Panc1 (cell line): Measurements from ENCODE around the gene PGGHG. TPM values are rescaled to one million over a fixed set of nuclear protein-coding genes. Genes with fewer than 3 reads are reported as not detected.

Source experiments
- ATAC-seq: fragments of 200-7000 bp; cut with Tn5 transposase; 2 replicates; pipeline ENCODE4 v1.9.1; 2020; ENCODE audit warnings: mild to moderate bottlenecking, moderate library complexity
- BruUV-seq: library from RNA; stranded (reverse); fragments of 400-500 nt; replicated peaks from 2 replicates; lab custom pipeline; 2021; lab: Mats Ljungman, UMichigan
- CTCF ChIA-PET: fragments of 300-600 bp; sonication (Branson Sonifier 250); formaldehyde crosslinking; loops from one replicate; lab custom pipeline; 2022; ENCODE audit warnings: antibody characterized with exemption; lab: Charles Lee
- POLR2A ChIA-PET: fragments of 300-600 bp; sonication (Branson Sonifier 250); formaldehyde crosslinking; loops from one replicate; lab custom pipeline; 2022; ENCODE audit warnings: antibody characterized with exemption; lab: Charles Lee
- DNase-seq: peaks from one replicate; pipeline ENCODE4 v3.0.0-alpha.2; 2010; ENCODE audit warnings: low read depth, low spot score
- H3K27ac ChIP-seq: 2 replicates; pipeline ENCODE4 v1.5.1; 2011; ENCODE audit warnings: mild to moderate bottlenecking, low read length, inconsistent platforms
- H3K27me3 ChIP-seq: fragments of 200-500 bp; sonication (Bioruptor generic); 2 replicates; pipeline ENCODE4 v1.6.0; 2014; ENCODE audit warnings: low read length, inconsistent platforms; ENCODE audit not compliant: control insufficient read depth, insufficient read depth
- H3K36me3 ChIP-seq: fragments of 200-500 bp; sonication (Bioruptor generic); 2 replicates; pipeline ENCODE4 v1.5.1; 2014; ENCODE audit warnings: inconsistent platforms, mild to moderate bottlenecking, low read length, moderate library complexity; ENCODE audit not compliant: control insufficient read depth, insufficient read depth
- H3K4me1 ChIP-seq: 2 replicates; pipeline ENCODE4 v1.5.1; 2011; ENCODE audit warnings: inconsistent platforms, mild to moderate bottlenecking, low read length, moderate library complexity; ENCODE audit not compliant: control insufficient read depth, insufficient read depth
- H3K4me3 ChIP-seq, 2 experiments: 2 replicates each; pipeline ENCODE4 v1.5.1; 2011 to 2012; ENCODE audit warnings: low read depth in 2 of 2, low read length in 2 of 2, mild to moderate bottlenecking in 2 of 2, inconsistent platforms in 1 of 2, moderate library complexity in 1 of 2
- H3K9me3 ChIP-seq: fragments of 200-500 bp; sonication (Bioruptor generic); 2 replicates; pipeline ENCODE4 v1.5.1; 2014; ENCODE audit warnings: low read depth, mild to moderate bottlenecking, inconsistent platforms, low read length, moderate library complexity; ENCODE audit not compliant: control insufficient read depth, insufficient read depth
- POLR2AphosphoS5 ChIP-seq: IDR thresholded peaks from 2 replicates; pipeline ENCODE4 v1.6.1; 2012; ENCODE audit warnings: mild to moderate bottlenecking, low read depth, low read length, moderate library complexity
- REST ChIP-seq, 2 experiments: IDR thresholded peaks; 2 replicates each; pipeline ENCODE4 v1.6.1; 2011 to 2012; ENCODE audit warnings: low read depth in 2 of 2, control low read depth in 1 of 2, low read length in 1 of 2, mild to moderate bottlenecking in 1 of 2, moderate library complexity in 1 of 2; ENCODE audit not compliant: insufficient read depth in 1 of 2
- SIN3A ChIP-seq: IDR thresholded peaks from 2 replicates; pipeline ENCODE4 v1.6.1; 2012; ENCODE audit warnings: low read depth, mild to moderate bottlenecking, low read length, moderate library complexity, borderline replicate concordance; ENCODE audit not compliant: insufficient read depth
- TCF7L2 ChIP-seq: IDR thresholded peaks from 2 replicates; pipeline ENCODE4 v1.6.1; 2011; ENCODE audit warnings: mild to moderate bottlenecking, low read depth, low read length, inconsistent platforms
- in situ Hi-C: cut with HindIII; loops from 2 replicates; pipeline ENCODE4 v1.10.0; 2016; ENCODE audit warnings: low sequenced_read_pairs, low pct_unique_long_range_greater_than_20kb
- intact Hi-C: fragments of 100-400 bp; cut with micrococcal nuclease; formaldehyde crosslinking; loops from one replicate; pipeline ENCODE4 v1.10.0; 2022; ENCODE audit not compliant: unreplicated experiment
- total RNA-seq: library from RNA; stranded (reverse); gene quantifications from one replicate; pipeline ENCODE4 v1.2.1, GENCODE V29; 2021; ENCODE audit not compliant: unreplicated experiment
- TF ChIP-seq, protein P1 (sequence below): fragments of 450-650 bp; IDR thresholded peaks from 2 replicates; pipeline ENCODE4 v1.5.1; 2017; ENCODE audit warnings: mild to moderate bottlenecking

PGGHG gene
- total RNA-seq, 1 experiment from 2014 or later = 115 TPM

GRCh38 chr11:336659-337198 lies 47.8 kb downstream of the PGGHG start:
- no peaks in the 10 kb centered on the region for H3K27me3 ChIP-seq
- peaks cover 4% of the 10 kb centered on the region; the same call in 1 of the 2 replicates for H3K4me1 ChIP-seq
- in situ Hi-C loops (no loop called here), intact Hi-C loops (no loop called here)
- no peaks in the 10 kb centered on the region for H3K9me3 ChIP-seq
- ChIA-PET CTCF (no interaction called here), POLR2A (no interaction called here)
- BruUV-seq = no TSS peak
- H3K36me3 ChIP-seq = no peaks in the 10 kb centered on the region
- DNase-seq (no peak), ATAC-seq (no peak; the same call in 1 of the 2 replicates)
- peak overlapping the region; percentile 2; the same call in 1 of the 2 replicates for H3K27ac ChIP-seq
- TF ChIP-seq TCF7L2 (peak; percentile 38; the same call in 1 of the 2 replicates), REST (IDR thresholded peaks at IDR 0.05; ENCODE audit: insufficient read depth in 1 of 2, low read depth in 2 of 2, low read length in 1 of 2) (no peak)
- H3K4me3 ChIP-seq = no peak overlapping the region

DNA sequence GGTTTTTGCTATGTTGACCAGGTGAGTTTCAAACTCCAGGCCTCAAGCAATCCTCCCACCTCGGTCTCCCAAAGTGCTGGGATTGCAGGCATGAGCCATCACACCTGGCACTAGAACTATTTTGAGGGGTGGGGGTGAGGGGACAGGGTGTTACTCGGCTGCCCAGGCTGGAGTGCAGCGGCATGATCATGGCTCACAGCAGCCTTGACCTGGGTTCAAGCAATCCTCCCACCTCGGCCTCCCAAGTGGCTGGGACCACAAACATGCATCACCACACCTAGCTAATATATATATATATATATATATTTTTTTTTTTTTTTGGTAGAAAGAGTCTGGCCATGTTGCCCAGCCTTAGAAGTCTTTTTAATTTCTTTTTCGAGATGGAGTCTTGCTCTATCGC lies 48.8 kb downstream of the PGGHG start:
- TF ChIP-seq TCF7L2 = no peak
- TF ChIP-seq REST (IDR thresholded peaks at IDR 0.05; ENCODE audit: insufficient read depth in 1 of 2, low read depth in 2 of 2, low read length in 1 of 2) = no peak
- TF ChIP-seq POLR2AphosphoS5 = no peak
- no peak for TF ChIP-seq SIN3A
- TF ChIP-seq, protein P1, sequence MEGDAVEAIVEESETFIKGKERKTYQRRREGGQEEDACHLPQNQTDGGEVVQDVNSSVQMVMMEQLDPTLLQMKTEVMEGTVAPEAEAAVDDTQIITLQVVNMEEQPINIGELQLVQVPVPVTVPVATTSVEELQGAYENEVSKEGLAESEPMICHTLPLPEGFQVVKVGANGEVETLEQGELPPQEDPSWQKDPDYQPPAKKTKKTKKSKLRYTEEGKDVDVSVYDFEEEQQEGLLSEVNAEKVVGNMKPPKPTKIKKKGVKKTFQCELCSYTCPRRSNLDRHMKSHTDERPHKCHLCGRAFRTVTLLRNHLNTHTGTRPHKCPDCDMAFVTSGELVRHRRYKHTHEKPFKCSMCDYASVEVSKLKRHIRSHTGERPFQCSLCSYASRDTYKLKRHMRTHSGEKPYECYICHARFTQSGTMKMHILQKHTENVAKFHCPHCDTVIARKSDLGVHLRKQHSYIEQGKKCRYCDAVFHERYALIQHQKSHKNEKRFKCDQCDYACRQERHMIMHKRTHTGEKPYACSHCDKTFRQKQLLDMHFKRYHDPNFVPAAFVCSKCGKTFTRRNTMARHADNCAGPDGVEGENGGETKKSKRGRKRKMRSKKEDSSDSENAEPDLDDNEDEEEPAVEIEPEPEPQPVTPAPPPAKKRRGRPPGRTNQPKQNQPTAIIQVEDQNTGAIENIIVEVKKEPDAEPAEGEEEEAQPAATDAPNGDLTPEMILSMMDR = no peak
- Histone ChIP-seq H3K9me3 (no peaks in the 10 kb centered on the region), H3K27me3 (no peaks in the 10 kb centered on the region), H3K36me3 (no peaks in the 10 kb centered on the region), H3K4me1 (peaks cover 4% of the 10 kb centered on the region; the same call in 1 of the 2 replicates), H3K4me3 (no peak overlapping the region), H3K27ac (no peak overlapping the region)
- BruUV-seq = no TSS peak
- POLR2A ChIA-PET = no interaction called here
- DNase-seq (no peak), ATAC-seq (no peak)
- CTCF ChIA-PET = no interaction called here
- in situ Hi-C loops (no loop called here), intact Hi-C loops (no loop called here)
